IPS DF 6.9 (cell line): ENCODE results near the gene BCR.
"Not testable (repeated sequence)": the region's sequence is repeated elsewhere in the genome, so short reads cannot be mapped to it uniquely, and the experiment has no call there.

Experiments used
- DNase-seq: peaks from one replicate; pipeline ENCODE4 v3.0.0-alpha.2; 2013; ENCODE audit warnings: low read depth, low spot score
- H3K27ac ChIP-seq: one replicate; pipeline ENCODE4 v1.5.1; 2013; ENCODE audit warnings: low read length, control low read depth
- H3K27me3 ChIP-seq: 2 replicates; pipeline ENCODE4 v1.6.1; 2013; ENCODE audit warnings: mild to moderate bottlenecking, low read length; ENCODE audit not compliant: control insufficient read depth, insufficient read depth
- H3K36me3 ChIP-seq: 2 replicates; pipeline ENCODE4 v1.6.1; 2013; ENCODE audit warnings: low read length; ENCODE audit not compliant: control insufficient read depth, insufficient read depth
- H3K4me1 ChIP-seq: 2 replicates; pipeline ENCODE4 v1.6.1; 2013; ENCODE audit warnings: low read length; ENCODE audit not compliant: control insufficient read depth, insufficient read depth
- H3K4me3 ChIP-seq: 2 replicates; pipeline ENCODE4 v1.5.1; 2013; ENCODE audit warnings: mild to moderate bottlenecking, low read length
- H3K9me3 ChIP-seq: 2 replicates; pipeline ENCODE4 v1.6.1; 2013; ENCODE audit warnings: low read length, inconsistent platforms; ENCODE audit not compliant: control insufficient read depth, insufficient read depth
- WGBS: extraction: QIAGEN DNeasy Blood & Tissue Kit; methylation state at CpG from one replicate; pipeline ENCODE4 v1.1.7; 2013; ENCODE audit warnings: mixed read lengths, missing lambda C conversion rate; ENCODE audit not compliant: insufficient read length, insufficient coverage; 5-methylcytosine and 5-hydroxymethylcytosine counted together

BCR gene

GRCh38 chr22:23300476-23300875, 120.2 kb downstream of the BCR start:
- DNase-seq, result no peak
- Histone ChIP-seq H3K36me3 (peaks cover 7% of the 10 kb centered on the region), H3K4me1 (no peaks in the 10 kb centered on the region), H3K27me3 (no peaks in the 10 kb centered on the region), H3K27ac (no peak overlapping the region), H3K9me3 (no peaks in the 10 kb centered on the region), H3K4me3 (no peak overlapping the region)
- no CpG with 5 or more reads among the region's 6 CpGs for WGBS

GRCh38 chr22:23301591-23301990, 121.3 kb downstream of the BCR start:
- no peaks in the 10 kb centered on the region for H3K27me3 ChIP-seq
- H3K9me3 ChIP-seq, result no peaks in the 10 kb centered on the region
- H3K4me1 ChIP-seq, result no peaks in the 10 kb centered on the region
- H3K36me3 ChIP-seq, result peaks cover 7% of the 10 kb centered on the region
- H3K4me3 ChIP-seq, result no peak overlapping the region
- WGBS, result no CpG with 5 or more reads among the region's 7 CpGs
- no peak for DNase-seq
- H3K27ac ChIP-seq, result no peak overlapping the region

- Histone ChIP-seq H3K9me3 (no peaks in the 10 kb centered on the region), H3K27me3 (no peaks in the 10 kb centered on the region), H3K27ac (no peak overlapping the region), H3K4me3 (no peak overlapping the region), H3K4me1 (no peaks in the 10 kb centered on the region), H3K36me3 (peaks cover 4% of the 10 kb centered on the region)
- no peak for DNase-seq
- no CpG with 5 or more reads among the region's 21 CpGs for whole genome bisulfite sequencing
These were observed 122.1 kb downstream of the BCR start for GRCh38 chr22:23302171-23303002.

- no peak overlapping the region for H3K4me3 ChIP-seq
- no CpG with 5 or more reads among the region's 9 CpGs for WGBS
- H3K4me1 ChIP-seq, result no peaks in the 10 kb centered on the region; the same call in 1 of the 2 replicates
- H3K9me3 ChIP-seq, result no peaks in the 10 kb centered on the region
- no peaks in the 10 kb centered on the region for H3K27me3 ChIP-seq
- no peak overlapping the region for H3K27ac ChIP-seq
- peaks cover 4% of the 10 kb centered on the region for H3K36me3 ChIP-seq
- no peak for DNase-seq
These were observed 125.1 kb downstream of the BCR start for GRCh38 chr22:23305321-23305910.

DNA sequence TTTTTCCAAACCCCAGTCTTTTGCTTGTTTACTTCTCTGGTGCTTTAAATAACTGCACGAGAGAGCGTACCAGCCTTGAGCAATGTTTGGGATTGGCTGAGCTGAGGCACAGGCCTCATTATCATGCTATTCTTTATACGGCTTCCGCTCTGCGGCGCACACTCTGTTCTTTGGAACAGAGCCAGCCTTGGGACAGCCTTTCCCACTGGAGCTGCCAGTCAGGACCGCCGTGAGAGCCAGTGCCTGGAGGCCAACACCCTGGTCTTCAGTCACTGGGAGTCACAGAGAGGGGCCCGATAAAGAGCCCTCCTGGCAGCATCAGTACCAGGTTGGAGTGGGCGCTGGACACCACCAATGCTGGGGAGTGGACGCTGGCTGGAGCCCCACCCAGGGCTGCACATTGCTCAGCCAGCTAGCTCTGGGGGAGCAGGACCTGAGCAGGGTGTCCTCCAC, 125.6 kb downstream of the BCR start:
- no peak for DNase-seq

GRCh38 chr22:23306438-23306921, 126.2 kb downstream of the BCR start:
- H3K27ac ChIP-seq, result no peak overlapping the region
- H3K4me3 ChIP-seq, result no peak overlapping the region
- no peaks in the 10 kb centered on the region for H3K9me3 ChIP-seq
- no CpG with 5 or more reads among the region's 11 CpGs for WGBS
- no peaks in the 10 kb centered on the region; the same call in 1 of the 2 replicates for H3K4me1 ChIP-seq
- peaks cover 4% of the 10 kb centered on the region for H3K36me3 ChIP-seq
- no peaks in the 10 kb centered on the region for H3K27me3 ChIP-seq
- no peak for DNase-seq

More for the DNA sequence above, 125.6 kb downstream of the BCR start:
- no CpG with 5 or more reads among the region's 11 CpGs for WGBS
- Histone ChIP-seq H3K4me3 (no peak overlapping the region), H3K9me3 (no peaks in the 10 kb centered on the region), H3K27me3 (no peaks in the 10 kb centered on the region), H3K4me1 (no peaks in the 10 kb centered on the region; the same call in 1 of the 2 replicates), H3K27ac (no peak overlapping the region), H3K36me3 (peaks cover 4% of the 10 kb centered on the region)

- H3K4me3 ChIP-seq, result no peak overlapping the region
- H3K9me3 ChIP-seq, result no peaks in the 10 kb centered on the region
- WGBS, result no CpG with 5 or more reads among the region's 3 CpGs
- H3K27ac ChIP-seq, result no peak overlapping the region
- H3K27me3 ChIP-seq, result no peaks in the 10 kb centered on the region
- DNase-seq, result no peak
- H3K36me3 ChIP-seq, result peaks cover 2% of the 10 kb centered on the region; the same call in 1 of the 2 replicates
- no peaks in the 10 kb centered on the region; the same call in 1 of the 2 replicates for H3K4me1 ChIP-seq
These were observed 126.6 kb downstream of the BCR start for GRCh38 chr22:23306926-23307325.

- not testable (repeated sequence) for H3K27ac ChIP-seq, H3K27me3 ChIP-seq, H3K9me3 ChIP-seq, H3K4me3 ChIP-seq, H3K4me1 ChIP-seq, H3K36me3 ChIP-seq, DNase-seq
- no CpG with 5 or more reads among the region's 10 CpGs for WGBS
These were observed 127.2 kb downstream of the BCR start for GRCh38 chr22:23307511-23307910.

- not testable (repeated sequence) for H3K27ac ChIP-seq, H3K27me3 ChIP-seq, H3K9me3 ChIP-seq, H3K4me3 ChIP-seq, H3K4me1 ChIP-seq, H3K36me3 ChIP-seq, DNase-seq
- no CpG with 5 or more reads among the region's 12 CpGs for WGBS
These were observed 129.0 kb downstream of the BCR start for GRCh38 chr22:23309261-23309660.

GRCh38 chr22:23310443-23311097, 130.3 kb downstream of the BCR start:
- no CpG with 5 or more reads among the region's 15 CpGs for WGBS
- H3K9me3 ChIP-seq, H3K4me3 ChIP-seq, DNase-seq, H3K27me3 ChIP-seq, H3K27ac ChIP-seq, H3K4me1 ChIP-seq: not testable (repeated sequence)
- H3K36me3 ChIP-seq, result peaks cover 14% of the 10 kb centered on the region
